ENCODE measurements around the gene CACNA2D1.

CACNA2D1 gene

GRCh38 chr7:82224529-82224928 lies 219.0 kb downstream of the CACNA2D1 start:
- no peak overlapping the region for H3K4me3 ChIP-seq (replicated peaks; ENCODE audit: low read depth, low read length)
- DNase-seq (ENCODE audit: extremely low read depth, insufficient read length), result no peak
- no peaks in the 10 kb centered on the region for H3K27me3 ChIP-seq (replicated peaks; ENCODE audit: control insufficient read depth, insufficient read depth, low read length)
- no peak for TF ChIP-seq CTCF (IDR thresholded peaks at IDR 0.05; ENCODE audit: insufficient read depth, low read length, poor library complexity, severe bottlenecking)
- no peaks in the 10 kb centered on the region for H3K36me3 ChIP-seq (ENCODE audit: control insufficient read depth, insufficient read depth, low read length)

- TF ChIP-seq CTCF (IDR thresholded peaks at IDR 0.05; ENCODE audit: insufficient read depth, low read length, poor library complexity, severe bottlenecking), result no peak
- no peak for DNase-seq (ENCODE audit: extremely low read depth, insufficient read length)
- H3K36me3 ChIP-seq (ENCODE audit: control insufficient read depth, insufficient read depth, low read length), result no peaks in the 10 kb centered on the region
- H3K4me3 ChIP-seq (replicated peaks; ENCODE audit: low read depth, low read length), result no peak overlapping the region
- H3K27me3 ChIP-seq (replicated peaks; ENCODE audit: control insufficient read depth, insufficient read depth, low read length), result no peaks in the 10 kb centered on the region
Measured at GRCh38 chr7:82223580-82223979, 220.0 kb downstream of the CACNA2D1 start.

GRCh38 chr7:82221152-82221674 lies 222.4 kb downstream of the CACNA2D1 start:
- DNase-seq (ENCODE audit: extremely low read depth, insufficient read length), result no peak

GRCh38 chr7:82212466-82212865 lies 231.1 kb downstream of the CACNA2D1 start:
- TF ChIP-seq CTCF (IDR thresholded peaks at IDR 0.05; ENCODE audit: insufficient read depth, low read length, poor library complexity, severe bottlenecking), result no peak
- Histone ChIP-seq H3K4me3 (replicated peaks; ENCODE audit: low read depth, low read length) (no peak overlapping the region), H3K36me3 (ENCODE audit: control insufficient read depth, insufficient read depth, low read length) (no peaks in the 10 kb centered on the region), H3K27me3 (replicated peaks; ENCODE audit: control insufficient read depth, insufficient read depth, low read length) (no peaks in the 10 kb centered on the region)
- DNase-seq (ENCODE audit: extremely low read depth, insufficient read length), result no peak

More at GRCh38 chr7:82221152-82221674, 222.4 kb downstream of the CACNA2D1 start:
- Histone ChIP-seq H3K4me3 (replicated peaks; ENCODE audit: low read depth, low read length) (no peak overlapping the region), H3K36me3 (ENCODE audit: control insufficient read depth, insufficient read depth, low read length) (no peaks in the 10 kb centered on the region), H3K27me3 (replicated peaks; ENCODE audit: control insufficient read depth, insufficient read depth, low read length) (no peaks in the 10 kb centered on the region)
- no peak for TF ChIP-seq CTCF (IDR thresholded peaks at IDR 0.05; ENCODE audit: insufficient read depth, low read length, poor library complexity, severe bottlenecking)

GRCh38 chr7:82211333-82211732 lies 232.2 kb downstream of the CACNA2D1 start:
- DNase-seq (ENCODE audit: extremely low read depth, insufficient read length), result no peak
- TF ChIP-seq CTCF (IDR thresholded peaks at IDR 0.05; ENCODE audit: insufficient read depth, low read length, poor library complexity, severe bottlenecking), result no peak
- Histone ChIP-seq H3K36me3 (ENCODE audit: control insufficient read depth, insufficient read depth, low read length) (no peaks in the 10 kb centered on the region), H3K4me3 (replicated peaks; ENCODE audit: low read depth, low read length) (no peak overlapping the region), H3K27me3 (replicated peaks; ENCODE audit: control insufficient read depth, insufficient read depth, low read length) (no peaks in the 10 kb centered on the region)

All from GM06990 (cell line).